Sigmoid colon (tissue), 4 donors: ENCODE data around the gene AUTS2.

ENCODE experiments used
- CTCF ChIP-seq, 4 experiments: fragments of 450-650 bp in 3 of 4; fragments of 200-600 bp in 1 of 4; IDR thresholded peaks; one replicate each; pipeline ENCODE4 v1.5.1; 2016 to 2019; ENCODE audit warnings: antibody characterized with exemption in 4 of 4, mild to moderate bottlenecking in 3 of 4, moderate library complexity in 2 of 4
- EP300 ChIP-seq, 4 donors: sonication (generic); formaldehyde crosslinking; IDR thresholded peaks; one replicate each; pipeline ENCODE4 v1.6.1; 2017; ENCODE audit warnings: antibody characterized with exemption in 4 of 4
- POLR2A ChIP-seq, 2 donors: fragments of 450-650 bp; IDR thresholded peaks; one replicate each; pipeline ENCODE4 v1.6.1; 2016; ENCODE audit warnings: antibody characterized with exemption in 2 of 2, mild to moderate bottlenecking in 2 of 2, moderate library complexity in 2 of 2

DNA sequence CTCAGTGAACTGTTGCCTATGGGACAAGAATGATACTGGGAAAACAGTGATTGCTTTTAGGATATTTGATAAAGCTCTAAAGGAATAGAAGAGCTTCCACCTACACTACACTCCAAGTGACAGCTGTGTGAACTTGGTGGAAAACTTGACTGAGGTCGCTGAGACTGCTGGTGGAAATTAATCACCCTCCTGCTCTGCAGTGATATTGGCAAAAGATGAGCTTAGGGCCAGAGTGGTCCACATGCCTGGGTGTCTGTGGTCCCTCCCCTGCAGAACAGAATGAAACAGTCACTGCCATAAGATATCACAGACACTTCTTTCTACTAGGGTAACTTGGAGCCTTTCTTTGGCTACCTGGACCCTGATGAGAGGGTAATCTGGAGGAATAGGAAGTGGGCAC is 1151.6 kb downstream of the AUTS2 start:
- TF ChIP-seq CTCF (IDR thresholded peaks at IDR 0.05) (no peak), POLR2A (IDR thresholded peaks at IDR 0.05) (no peak), EP300 (IDR thresholded peaks at IDR 0.05) (no peak)
